ENCODE data around the gene FGF14.

- no peak for TF ChIP-seq POLR2AphosphoS5 (IDR thresholded peaks at IDR 0.05)
- TF ChIP-seq CTCF (IDR thresholded peaks at IDR 0.05) = no peak
- TF ChIP-seq POLR2A (IDR thresholded peaks at IDR 0.05) = no peak
Measured at GRCh38 chr13:102367836-102368235, 34.0 kb downstream of the FGF14 start.
